ENCODE measurements around the gene TENT4B.

TENT4B gene

GRCh38 chr16:50273382-50273690 is 120.2 kb downstream of the TENT4B start:
- H3K4me1 ChIP-seq = no peaks in the 10 kb centered on the region
- TF ChIP-seq, protein P1, sequence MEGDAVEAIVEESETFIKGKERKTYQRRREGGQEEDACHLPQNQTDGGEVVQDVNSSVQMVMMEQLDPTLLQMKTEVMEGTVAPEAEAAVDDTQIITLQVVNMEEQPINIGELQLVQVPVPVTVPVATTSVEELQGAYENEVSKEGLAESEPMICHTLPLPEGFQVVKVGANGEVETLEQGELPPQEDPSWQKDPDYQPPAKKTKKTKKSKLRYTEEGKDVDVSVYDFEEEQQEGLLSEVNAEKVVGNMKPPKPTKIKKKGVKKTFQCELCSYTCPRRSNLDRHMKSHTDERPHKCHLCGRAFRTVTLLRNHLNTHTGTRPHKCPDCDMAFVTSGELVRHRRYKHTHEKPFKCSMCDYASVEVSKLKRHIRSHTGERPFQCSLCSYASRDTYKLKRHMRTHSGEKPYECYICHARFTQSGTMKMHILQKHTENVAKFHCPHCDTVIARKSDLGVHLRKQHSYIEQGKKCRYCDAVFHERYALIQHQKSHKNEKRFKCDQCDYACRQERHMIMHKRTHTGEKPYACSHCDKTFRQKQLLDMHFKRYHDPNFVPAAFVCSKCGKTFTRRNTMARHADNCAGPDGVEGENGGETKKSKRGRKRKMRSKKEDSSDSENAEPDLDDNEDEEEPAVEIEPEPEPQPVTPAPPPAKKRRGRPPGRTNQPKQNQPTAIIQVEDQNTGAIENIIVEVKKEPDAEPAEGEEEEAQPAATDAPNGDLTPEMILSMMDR (IDR thresholded peaks at IDR 0.05) = no peak
- H3K4me3 ChIP-seq = no peak overlapping the region
- no peak overlapping the region for H3K27ac ChIP-seq
- DNase-seq = peak in 1 of 2 donors; percentile 42
- intact Hi-C loops (cut with DNase I; ENCODE audit: low total_unique reads) = no loop called here
- H3K9me3 ChIP-seq = no peaks in the 10 kb centered on the region
- H3K36me3 ChIP-seq = no peaks in the 10 kb centered on the region
- no peaks in the 10 kb centered on the region for H3K27me3 ChIP-seq

- no peaks in the 10 kb centered on the region for H3K27me3 ChIP-seq
- H3K36me3 ChIP-seq = no peaks in the 10 kb centered on the region
- peak overlapping the region; percentile 25 to 26 for H3K4me3 ChIP-seq
- no peaks in the 10 kb centered on the region for H3K4me1 ChIP-seq
- TF ChIP-seq, protein P1 (IDR thresholded peaks at IDR 0.05) = no peak
- intact Hi-C loops (cut with DNase I; ENCODE audit: low total_unique reads) = no loop called here
- H3K27ac ChIP-seq = peak overlapping the region in 1 of 2 donors; percentile 22
- DNase-seq = peak in 1 of 2 donors; percentile 66
- no peaks in the 10 kb centered on the region for H3K9me3 ChIP-seq
These were observed 120.8 kb downstream of the TENT4B start for GRCh38 chr16:50273888-50274325.

GRCh38 chr16:50274326-50275097 is 121.4 kb downstream of the TENT4B start:
- Histone ChIP-seq H3K4me1 (no peaks in the 10 kb centered on the region), H3K27ac (peak overlapping the region in 1 of 2 donors; percentile 22), H3K27me3 (no peaks in the 10 kb centered on the region), H3K9me3 (no peaks in the 10 kb centered on the region), H3K36me3 (no peaks in the 10 kb centered on the region), H3K4me3 (peak overlapping the region; percentile 25 to 26)
- TF ChIP-seq, protein P1 (IDR thresholded peaks at IDR 0.05) = no peak
- intact Hi-C loops (cut with DNase I; ENCODE audit: low total_unique reads) = no loop called here
- DNase-seq = peak in 1 of 2 donors; percentile 64

GRCh38 chr16:50275098-50275415 is 122.0 kb downstream of the TENT4B start:
- no peak for DNase-seq
- no peaks in the 10 kb centered on the region for H3K4me1 ChIP-seq
- H3K4me3 ChIP-seq = peak overlapping the region; percentile 25 to 26
- H3K9me3 ChIP-seq = no peaks in the 10 kb centered on the region
- intact Hi-C loops (cut with DNase I; ENCODE audit: low total_unique reads) = no loop called here
- no peaks in the 10 kb centered on the region for H3K36me3 ChIP-seq
- TF ChIP-seq, protein P1 (IDR thresholded peaks at IDR 0.05) = no peak
- H3K27me3 ChIP-seq = no peaks in the 10 kb centered on the region
- H3K27ac ChIP-seq = no peak overlapping the region

DNA sequence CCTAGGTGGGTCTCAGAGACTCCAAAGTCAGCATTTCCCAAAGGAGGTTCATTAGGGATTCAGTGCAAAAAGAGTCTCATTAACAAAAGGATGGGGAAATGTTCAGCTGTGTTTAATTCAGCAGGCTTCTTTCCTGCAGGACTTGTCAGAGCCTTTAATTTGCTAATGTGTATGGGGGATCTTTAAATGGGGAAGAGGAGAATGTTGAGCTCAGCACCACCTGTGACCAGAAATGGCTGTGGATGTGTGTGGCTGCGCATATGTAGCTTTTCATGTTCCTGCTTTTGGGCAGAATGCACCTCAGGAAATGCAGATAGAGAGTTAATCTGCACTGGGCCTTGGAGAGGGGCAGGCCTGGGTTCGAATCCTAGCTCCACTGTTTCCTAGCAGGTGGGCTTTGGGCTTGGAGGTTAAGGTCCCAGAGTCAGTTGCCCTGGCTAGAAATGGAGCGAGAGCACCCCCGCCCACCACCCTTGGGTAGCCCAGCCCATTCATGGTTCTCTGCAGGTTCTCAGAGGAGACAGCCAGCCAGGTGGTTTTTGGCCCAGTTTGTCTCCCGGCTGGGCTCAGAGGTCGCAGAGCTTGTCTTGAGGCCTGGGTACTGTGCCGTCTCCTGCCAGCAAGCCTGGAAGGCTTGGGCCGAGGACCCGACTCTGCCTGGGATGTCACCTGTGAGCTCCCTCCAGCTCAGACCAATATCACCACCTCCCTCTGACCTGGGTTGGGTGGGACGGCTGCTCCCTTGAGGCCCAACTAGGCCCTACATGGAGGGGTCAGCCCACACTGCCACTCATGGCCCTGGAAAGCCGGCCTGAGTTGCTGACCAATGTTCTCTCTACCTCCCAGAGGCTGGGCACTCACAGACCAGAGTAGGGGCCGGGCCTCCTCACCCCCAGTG is 122.6 kb downstream of the TENT4B start:
- TF ChIP-seq, protein P1 (IDR thresholded peaks at IDR 0.05) = no peak
- Histone ChIP-seq H3K4me1 (no peaks in the 10 kb centered on the region), H3K36me3 (no peaks in the 10 kb centered on the region), H3K9me3 (no peaks in the 10 kb centered on the region), H3K4me3 (no peak overlapping the region), H3K27me3 (no peaks in the 10 kb centered on the region), H3K27ac (no peak overlapping the region)
- intact Hi-C loops (cut with DNase I; ENCODE audit: low total_unique reads) = no loop called here
- DNase-seq = no peak
